RWPE2 (cell line): Measurements from ENCODE around the gene RNF223.
A peak's percentile ranks its signal among the peaks of the same experiment; 100 is the strongest.

Experiments used
- ATAC-seq: fragments of 200-7000 bp; cut with Tn5 transposase; 3 replicates; pipeline ENCODE4 v1.9.1; 2021; ENCODE audit warnings: low read depth
- DNase-seq: peaks from one replicate; pipeline ENCODE4 v3.0.0-alpha.2; 2020; ENCODE audit warnings: low spot score
- H3K27ac ChIP-seq: fragments of 450-650 bp; 2 replicates; pipeline ENCODE4 v1.5.1; 2017; ENCODE audit warnings: mild to moderate bottlenecking; ENCODE audit not compliant: poor library complexity, severe bottlenecking
- H3K27me3 ChIP-seq: fragments of 250-450 bp; sonication (Bioruptor Pico); 2 replicates; pipeline ENCODE4 v1.5.1; 2021; ENCODE audit warnings: mild to moderate bottlenecking, moderate library complexity; ENCODE audit not compliant: insufficient read depth, poor library complexity, severe bottlenecking
- H3K36me3 ChIP-seq: fragments of 250-450 bp; sonication (Bioruptor Pico); 2 replicates; pipeline ENCODE4 v1.5.1; 2020; ENCODE audit warnings: low read depth, mild to moderate bottlenecking, moderate library complexity
- H3K4me1 ChIP-seq: fragments of 250-450 bp; sonication (Bioruptor Pico); 2 replicates; pipeline ENCODE4 v1.5.1; 2021; ENCODE audit warnings: mild to moderate bottlenecking, moderate library complexity; ENCODE audit not compliant: insufficient read depth, poor library complexity, severe bottlenecking
- H3K4me3 ChIP-seq: fragments of 250-450 bp; sonication (Bioruptor Pico); 2 replicates; pipeline ENCODE4 v1.5.1; 2021; ENCODE audit warnings: mild to moderate bottlenecking, moderate library complexity; ENCODE audit not compliant: severe bottlenecking
- H3K9me3 ChIP-seq: fragments of 250-450 bp; sonication (Bioruptor Pico); 2 replicates; pipeline ENCODE4 v1.5.1; 2021; ENCODE audit warnings: mild to moderate bottlenecking, moderate library complexity; ENCODE audit not compliant: severe bottlenecking
- TF ChIP-seq, protein P1 (sequence below): fragments of 450-650 bp; IDR thresholded peaks from one replicate; pipeline ENCODE4 v1.5.1; 2017; ENCODE audit warnings: mild to moderate bottlenecking, moderate library complexity; ENCODE audit not compliant: poor library complexity, severe bottlenecking

Gene RNF223

DNA sequence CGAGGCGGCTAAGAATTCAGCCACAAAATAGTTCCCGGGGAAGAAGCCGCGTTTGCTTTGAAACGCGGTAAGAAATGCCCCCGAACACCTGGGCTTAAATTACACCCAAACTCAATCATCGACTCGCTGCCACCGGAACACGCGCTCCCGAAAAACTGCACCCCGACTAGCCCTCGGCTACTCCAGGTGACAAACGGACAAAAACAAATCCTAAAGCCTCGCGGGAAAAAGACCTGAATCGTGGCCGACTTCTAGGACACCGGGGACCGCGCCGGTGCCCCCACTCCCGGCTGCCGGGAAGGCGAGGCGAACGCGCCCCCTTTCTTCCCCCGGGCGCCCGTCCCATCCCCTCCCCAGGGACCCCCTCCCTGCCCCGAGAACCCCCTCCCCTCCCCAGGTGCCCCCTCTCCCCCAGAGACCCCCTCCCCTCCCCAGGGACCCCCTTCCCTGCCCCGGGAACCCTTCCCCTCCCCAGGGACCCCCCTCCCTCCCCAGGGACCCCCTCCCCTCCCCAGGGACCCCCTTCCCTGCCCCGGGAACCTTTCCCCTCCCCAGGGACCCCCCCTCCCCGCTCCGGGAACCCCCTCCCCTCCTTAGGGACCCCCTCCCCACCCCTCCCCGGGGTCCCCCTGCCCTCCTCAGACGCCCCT is 41.2 kb upstream of the RNF223 start:
- DNase-seq (peak; percentile 29), ATAC-seq (no peak)
- H3K27ac ChIP-seq: peak overlapping the region; percentile 23
- TF ChIP-seq, protein P1, sequence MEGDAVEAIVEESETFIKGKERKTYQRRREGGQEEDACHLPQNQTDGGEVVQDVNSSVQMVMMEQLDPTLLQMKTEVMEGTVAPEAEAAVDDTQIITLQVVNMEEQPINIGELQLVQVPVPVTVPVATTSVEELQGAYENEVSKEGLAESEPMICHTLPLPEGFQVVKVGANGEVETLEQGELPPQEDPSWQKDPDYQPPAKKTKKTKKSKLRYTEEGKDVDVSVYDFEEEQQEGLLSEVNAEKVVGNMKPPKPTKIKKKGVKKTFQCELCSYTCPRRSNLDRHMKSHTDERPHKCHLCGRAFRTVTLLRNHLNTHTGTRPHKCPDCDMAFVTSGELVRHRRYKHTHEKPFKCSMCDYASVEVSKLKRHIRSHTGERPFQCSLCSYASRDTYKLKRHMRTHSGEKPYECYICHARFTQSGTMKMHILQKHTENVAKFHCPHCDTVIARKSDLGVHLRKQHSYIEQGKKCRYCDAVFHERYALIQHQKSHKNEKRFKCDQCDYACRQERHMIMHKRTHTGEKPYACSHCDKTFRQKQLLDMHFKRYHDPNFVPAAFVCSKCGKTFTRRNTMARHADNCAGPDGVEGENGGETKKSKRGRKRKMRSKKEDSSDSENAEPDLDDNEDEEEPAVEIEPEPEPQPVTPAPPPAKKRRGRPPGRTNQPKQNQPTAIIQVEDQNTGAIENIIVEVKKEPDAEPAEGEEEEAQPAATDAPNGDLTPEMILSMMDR: no peak
- no peaks in the 10 kb centered on the region for H3K9me3 ChIP-seq
- peaks cover 10% of the 10 kb centered on the region for H3K36me3 ChIP-seq
- H3K27me3 ChIP-seq: peaks cover 9% of the 10 kb centered on the region
- peak overlapping the region; percentile 70 for H3K4me3 ChIP-seq
- H3K4me1 ChIP-seq: no peaks in the 10 kb centered on the region

DNA sequence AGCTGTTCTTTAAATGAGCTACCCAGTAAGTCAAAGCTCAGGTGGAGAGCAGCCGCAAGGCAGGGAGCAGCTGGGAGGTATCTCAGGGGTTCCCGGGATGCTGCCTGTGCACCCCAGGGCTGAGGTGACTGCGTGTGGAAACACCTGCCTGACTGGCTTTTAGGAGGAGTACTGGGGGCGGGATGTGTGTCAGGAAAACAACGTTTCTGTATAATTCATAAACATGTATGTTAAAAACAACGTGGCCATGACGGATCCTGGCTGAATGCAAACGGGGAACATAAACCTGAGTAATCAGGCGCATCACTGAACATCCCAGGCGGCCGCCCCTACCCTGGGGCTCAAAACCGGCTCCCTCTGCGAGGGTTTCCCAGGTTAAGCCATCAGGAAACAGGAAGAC is 40.3 kb upstream of the RNF223 start:
- H3K27me3 ChIP-seq: peaks cover 9% of the 10 kb centered on the region
- H3K4me1 ChIP-seq: no peaks in the 10 kb centered on the region
- H3K27ac ChIP-seq: no peak overlapping the region
- H3K36me3 ChIP-seq: peaks cover 13% of the 10 kb centered on the region
- no peak for ATAC-seq
- peak; percentile 25 for DNase-seq
- TF ChIP-seq, protein P1: no peak
- H3K4me3 ChIP-seq: no peak overlapping the region
- H3K9me3 ChIP-seq: no peaks in the 10 kb centered on the region

- peaks cover 13% of the 10 kb centered on the region for H3K36me3 ChIP-seq
- no peak overlapping the region for H3K4me3 ChIP-seq
- no peak overlapping the region for H3K27ac ChIP-seq
- H3K27me3 ChIP-seq: no peaks in the 10 kb centered on the region
- peak; percentile 42 for DNase-seq
- ATAC-seq: no peak
- TF ChIP-seq, protein P1: no peak
- no peaks in the 10 kb centered on the region for H3K4me1 ChIP-seq
- no peaks in the 10 kb centered on the region for H3K9me3 ChIP-seq
Observed at GRCh38 chr1:1112237-1112985, 38.3 kb upstream of the RNF223 start.

DNA sequence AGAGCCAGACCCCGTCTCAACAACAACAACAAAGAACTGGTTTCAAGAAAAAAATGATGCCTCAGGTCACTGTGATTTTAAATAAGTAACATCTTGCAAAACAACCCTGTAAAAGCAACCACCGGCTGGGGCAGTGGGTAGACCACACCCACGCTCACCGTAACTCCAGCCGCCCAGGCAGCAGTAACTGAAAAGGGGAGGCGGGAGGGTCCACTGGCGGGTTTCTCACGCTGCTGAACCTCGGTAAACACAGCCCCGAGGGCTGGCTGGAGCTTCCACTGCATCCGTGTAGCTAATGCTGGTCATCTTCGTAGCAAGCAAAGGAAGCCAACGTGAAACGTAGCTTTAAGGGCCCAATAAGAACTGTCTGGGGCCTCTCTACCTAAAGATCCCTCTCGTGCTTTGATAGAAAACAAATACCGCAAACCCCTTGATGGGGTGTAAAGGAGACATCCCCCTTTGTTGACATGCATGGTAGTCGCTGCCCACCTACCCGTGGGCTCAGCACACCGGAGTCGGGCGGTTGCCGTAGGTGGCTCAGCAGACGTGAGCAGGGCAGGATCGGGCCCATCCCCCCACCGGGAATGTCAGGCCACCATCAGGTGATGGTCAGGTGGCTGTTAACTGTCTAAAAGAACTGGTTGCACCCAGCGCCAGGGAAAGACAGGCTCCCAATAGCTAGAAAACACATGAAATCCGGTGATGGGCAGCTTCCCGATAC is 37.6 kb upstream of the RNF223 start:
- H3K9me3 ChIP-seq: no peaks in the 10 kb centered on the region
- H3K4me3 ChIP-seq: no peak overlapping the region
- no peaks in the 10 kb centered on the region for H3K4me1 ChIP-seq
- H3K36me3 ChIP-seq: peaks cover 13% of the 10 kb centered on the region
- H3K27me3 ChIP-seq: no peaks in the 10 kb centered on the region
- H3K27ac ChIP-seq: no peak overlapping the region
- TF ChIP-seq, protein P1: no peak
- peak; percentile 54 for DNase-seq
- no peak for ATAC-seq
